Caco-2 (cell line): Measurements from ENCODE around the gene MROH9. TPM values are rescaled to one million over a fixed set of nuclear protein-coding genes. Genes with fewer than 3 reads are reported as not detected.

Experiments used
- BruUV-seq: library from RNA; stranded (reverse); fragments of 400-500 nt; replicated peaks from 2 replicates; lab custom pipeline; 2021; lab: Mats Ljungman, UMichigan
- CTCF ChIA-PET: fragments of 300-600 bp; sonication (Branson Sonifier 250); formaldehyde crosslinking; loops from one replicate; lab custom pipeline; 2022; ENCODE audit warnings: antibody characterized with exemption; lab: Charles Lee
- POLR2A ChIA-PET: fragments of 300-600 bp; sonication (Branson Sonifier 250); formaldehyde crosslinking; loops from one replicate; lab custom pipeline; 2022; ENCODE audit warnings: antibody characterized with exemption; lab: Charles Lee
- DNase-seq, 2 experiments: peaks; one replicate each; pipeline versions ENCODE4 v3.0.0 to v3.0.0-alpha.2; 2020 to 2022
- H3K27me3 ChIP-seq: replicated peaks from 2 replicates; pipeline ENCODE4 v1.6.0; 2011; ENCODE audit warnings: low read length; ENCODE audit not compliant: control insufficient read depth, insufficient read depth
- H3K36me3 ChIP-seq: 2 replicates; pipeline ENCODE4 v1.5.1; 2011; ENCODE audit warnings: low read length; ENCODE audit not compliant: control insufficient read depth, insufficient read depth
- H3K4me1 ChIP-seq: fragments of 250-450 bp; sonication (Bioruptor Pico); 2 replicates; pipeline ENCODE4 v1.5.1; 2020; ENCODE audit warnings: mild to moderate bottlenecking
- H3K4me3 ChIP-seq: 2 replicates; pipeline ENCODE4 v1.5.1; 2011; ENCODE audit warnings: low read depth, mild to moderate bottlenecking, control low read depth, low read length
- H3K9me3 ChIP-seq: fragments of 250-450 bp; sonication (Bioruptor Pico); 2 replicates; pipeline ENCODE4 v1.5.1; 2020; ENCODE audit warnings: mild to moderate bottlenecking, moderate library complexity
- H3K27ac Mint-ChIP-seq: one replicate; pipeline ENCODE4 v1.8.0; 2022; ENCODE audit warnings: mixed read lengths; ENCODE audit not compliant: unreplicated experiment
- H3K27me3 Mint-ChIP-seq: one replicate; pipeline ENCODE4 v1.8.0; 2022; ENCODE audit warnings: mixed read lengths; ENCODE audit not compliant: insufficient read depth, unreplicated experiment
- H3K36me3 Mint-ChIP-seq: one replicate; pipeline ENCODE4 v1.8.0; 2022; ENCODE audit warnings: mild to moderate bottlenecking, mixed read lengths; ENCODE audit not compliant: insufficient read depth, unreplicated experiment
- H3K4me1 Mint-ChIP-seq: one replicate; pipeline ENCODE4 v1.8.0; 2022; ENCODE audit warnings: low read depth, mixed read lengths; ENCODE audit not compliant: unreplicated experiment
- H3K4me3 Mint-ChIP-seq: one replicate; pipeline ENCODE4 v1.8.0; 2022; ENCODE audit warnings: mild to moderate bottlenecking, moderate library complexity, mixed read lengths; ENCODE audit not compliant: unreplicated experiment
- H3K9me3 Mint-ChIP-seq: one replicate; pipeline ENCODE4 v1.8.0; 2022; ENCODE audit warnings: mixed read lengths; ENCODE audit not compliant: unreplicated experiment
- CTCF ChIP-seq, 2 experiments: fragments of 200-600 bp in 1 of 2; IDR thresholded peaks; 1 replicate in 1 of 2; 2 replicates in 1 of 2; pipeline versions ENCODE4 v1.5.1 to v1.8.0; 2011 to 2022; ENCODE audit warnings: antibody characterized with exemption in 1 of 2, control low read depth in 1 of 2, inconsistent platforms in 1 of 2, low read depth in 1 of 2, low read length in 1 of 2, mild to moderate bottlenecking in 1 of 2, moderate library complexity in 1 of 2; ENCODE audit not compliant: insufficient read depth in 1 of 2, severe bottlenecking in 1 of 2, unreplicated experiment in 1 of 2
- intact Hi-C: fragments of 100-400 bp; cut with micrococcal nuclease; formaldehyde crosslinking; loops from one replicate; pipeline ENCODE4 v1.10.0; 2022; ENCODE audit not compliant: unreplicated experiment
- total RNA-seq: library from RNA; stranded (reverse); gene quantifications from 2 replicates; pipeline ENCODE4 v1.2.3, GENCODE V29; 2022

MROH9 gene
- total RNA-seq, 1 experiment from 2014 or later, result not detected

DNA sequence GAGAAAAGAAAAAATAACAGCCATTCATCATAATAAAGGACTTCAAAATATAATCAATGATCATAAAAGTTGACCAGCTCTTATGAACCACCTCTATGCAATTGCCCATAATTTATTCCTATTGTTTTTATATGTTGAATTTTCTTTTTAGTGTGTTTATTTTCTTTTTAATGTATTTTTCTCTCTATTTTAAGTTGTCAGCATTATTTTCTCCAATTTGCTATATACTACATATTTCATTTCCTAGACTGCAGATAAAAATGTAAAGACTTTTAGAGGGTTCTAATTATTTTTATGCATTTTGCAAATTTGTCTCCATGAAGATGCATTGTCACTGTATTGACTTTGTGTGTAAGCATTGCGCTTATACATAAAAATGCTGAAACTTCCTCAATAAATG, 58.4 kb downstream of the MROH9 start:
- no peak for DNase-seq
- Histone ChIP-seq H3K4me1 (no peaks in the 10 kb centered on the region), H3K36me3 (no peaks in the 10 kb centered on the region), H3K4me3 (no peak overlapping the region), H3K9me3 (no peaks in the 10 kb centered on the region), H3K27me3 (no peaks in the 10 kb centered on the region)
- Mint-ChIP-seq H3K36me3 (no peaks in the 10 kb centered on the region), H3K9me3 (no peaks in the 10 kb centered on the region), H3K27me3 (peaks cover 7% of the 10 kb centered on the region), H3K4me1 (no peaks in the 10 kb centered on the region), H3K4me3 (no peak overlapping the region), H3K27ac (no peak overlapping the region)
- CTCF ChIA-PET, result no interaction called here
- TF ChIP-seq CTCF (IDR thresholded peaks at IDR 0.05; ENCODE audit: insufficient read depth in 1 of 2, low read depth in 1 of 2, low read length in 1 of 2, severe bottlenecking in 1 of 2, unreplicated experiment in 1 of 2), result no peak
- BruUV-seq, result no TSS peak
- POLR2A ChIA-PET, result no interaction called here
- intact Hi-C loops, result no loop called here

- Histone ChIP-seq H3K4me3 (no peak overlapping the region), H3K27me3 (no peaks in the 10 kb centered on the region), H3K36me3 (no peaks in the 10 kb centered on the region), H3K4me1 (no peaks in the 10 kb centered on the region), H3K9me3 (no peaks in the 10 kb centered on the region)
- intact Hi-C loops, result no loop called here
- no peak for TF ChIP-seq CTCF (IDR thresholded peaks at IDR 0.05; ENCODE audit: insufficient read depth in 1 of 2, low read depth in 1 of 2, low read length in 1 of 2, severe bottlenecking in 1 of 2, unreplicated experiment in 1 of 2)
- H3K4me3 Mint-ChIP-seq, result no peak overlapping the region
- H3K9me3 Mint-ChIP-seq, result no peaks in the 10 kb centered on the region
- no peaks in the 10 kb centered on the region for H3K36me3 Mint-ChIP-seq
- H3K27ac Mint-ChIP-seq, result no peak overlapping the region
- H3K27me3 Mint-ChIP-seq, result peaks cover 12% of the 10 kb centered on the region
- no peak for DNase-seq
- ChIA-PET POLR2A (no interaction called here), CTCF (no interaction called here)
- no peaks in the 10 kb centered on the region for H3K4me1 Mint-ChIP-seq
- BruUV-seq, result no TSS peak
Measured at GRCh38 chr1:171014880-171015279, 79.5 kb downstream of the MROH9 start.

GRCh38 chr1:171017426-171017825, 82.1 kb downstream of the MROH9 start:
- H3K4me1 ChIP-seq, result no peaks in the 10 kb centered on the region
- no TSS peak for BruUV-seq

More at GRCh38 chr1:171017426-171017825, 82.1 kb downstream of the MROH9 start:
- TF ChIP-seq CTCF (IDR thresholded peaks at IDR 0.05; ENCODE audit: insufficient read depth in 1 of 2, low read depth in 1 of 2, low read length in 1 of 2, severe bottlenecking in 1 of 2, unreplicated experiment in 1 of 2), result no peak
- ChIA-PET POLR2A (no interaction called here), CTCF (no interaction called here)
- H3K27ac Mint-ChIP-seq, result no peak overlapping the region
- peaks cover 16% of the 10 kb centered on the region for H3K27me3 Mint-ChIP-seq
- H3K36me3 Mint-ChIP-seq, result no peaks in the 10 kb centered on the region
- no peaks in the 10 kb centered on the region for H3K27me3 ChIP-seq
- no peaks in the 10 kb centered on the region for H3K9me3 Mint-ChIP-seq
- no peak overlapping the region for H3K4me3 ChIP-seq
- no peaks in the 10 kb centered on the region for H3K9me3 ChIP-seq
- no peak overlapping the region for H3K4me3 Mint-ChIP-seq
- DNase-seq, result no peak
- H3K4me1 Mint-ChIP-seq, result no peaks in the 10 kb centered on the region
- intact Hi-C loops, result no loop called here
- H3K36me3 ChIP-seq, result no peaks in the 10 kb centered on the region
